Caco-2 (cell line): ENCODE results near the gene CMBL. TPM values are rescaled to one million over a fixed set of nuclear protein-coding genes. Genes with fewer than 3 reads are reported as not detected.

Experiments used
- BruUV-seq: library from RNA; stranded (reverse); fragments of 400-500 nt; replicated peaks from 2 replicates; lab custom pipeline; 2021; lab: Mats Ljungman, UMichigan
- CTCF ChIA-PET: fragments of 300-600 bp; sonication (Branson Sonifier 250); formaldehyde crosslinking; loops from one replicate; lab custom pipeline; 2022; ENCODE audit warnings: antibody characterized with exemption; lab: Charles Lee
- POLR2A ChIA-PET: fragments of 300-600 bp; sonication (Branson Sonifier 250); formaldehyde crosslinking; loops from one replicate; lab custom pipeline; 2022; ENCODE audit warnings: antibody characterized with exemption; lab: Charles Lee
- DNase-seq, 2 experiments: peaks; one replicate each; pipeline versions ENCODE4 v3.0.0 to v3.0.0-alpha.2; 2020 to 2022
- H3K27me3 ChIP-seq: replicated peaks from 2 replicates; pipeline ENCODE4 v1.6.0; 2011; ENCODE audit warnings: low read length; ENCODE audit not compliant: control insufficient read depth, insufficient read depth
- H3K36me3 ChIP-seq: 2 replicates; pipeline ENCODE4 v1.5.1; 2011; ENCODE audit warnings: low read length; ENCODE audit not compliant: control insufficient read depth, insufficient read depth
- H3K4me1 ChIP-seq: fragments of 250-450 bp; sonication (Bioruptor Pico); 2 replicates; pipeline ENCODE4 v1.5.1; 2020; ENCODE audit warnings: mild to moderate bottlenecking
- H3K4me3 ChIP-seq: 2 replicates; pipeline ENCODE4 v1.5.1; 2011; ENCODE audit warnings: low read depth, mild to moderate bottlenecking, control low read depth, low read length
- H3K9me3 ChIP-seq: fragments of 250-450 bp; sonication (Bioruptor Pico); 2 replicates; pipeline ENCODE4 v1.5.1; 2020; ENCODE audit warnings: mild to moderate bottlenecking, moderate library complexity
- H3K27ac Mint-ChIP-seq: one replicate; pipeline ENCODE4 v1.8.0; 2022; ENCODE audit warnings: mixed read lengths; ENCODE audit not compliant: unreplicated experiment
- H3K27me3 Mint-ChIP-seq: one replicate; pipeline ENCODE4 v1.8.0; 2022; ENCODE audit warnings: mixed read lengths; ENCODE audit not compliant: insufficient read depth, unreplicated experiment
- H3K36me3 Mint-ChIP-seq: one replicate; pipeline ENCODE4 v1.8.0; 2022; ENCODE audit warnings: mild to moderate bottlenecking, mixed read lengths; ENCODE audit not compliant: insufficient read depth, unreplicated experiment
- H3K4me1 Mint-ChIP-seq: one replicate; pipeline ENCODE4 v1.8.0; 2022; ENCODE audit warnings: low read depth, mixed read lengths; ENCODE audit not compliant: unreplicated experiment
- H3K4me3 Mint-ChIP-seq: one replicate; pipeline ENCODE4 v1.8.0; 2022; ENCODE audit warnings: mild to moderate bottlenecking, moderate library complexity, mixed read lengths; ENCODE audit not compliant: unreplicated experiment
- H3K9me3 Mint-ChIP-seq: one replicate; pipeline ENCODE4 v1.8.0; 2022; ENCODE audit warnings: mixed read lengths; ENCODE audit not compliant: unreplicated experiment
- intact Hi-C: fragments of 100-400 bp; cut with micrococcal nuclease; formaldehyde crosslinking; loops from one replicate; pipeline ENCODE4 v1.10.0; 2022; ENCODE audit not compliant: unreplicated experiment
- total RNA-seq: library from RNA; stranded (reverse); gene quantifications from 2 replicates; pipeline ENCODE4 v1.2.3, GENCODE V29; 2022
- TF ChIP-seq, protein P1 (sequence below), 2 experiments: fragments of 200-600 bp in 1 of 2; IDR thresholded peaks; 1 replicate in 1 of 2; 2 replicates in 1 of 2; pipeline versions ENCODE4 v1.5.1 to v1.8.0; 2011 to 2022; ENCODE audit warnings: antibody characterized with exemption in 1 of 2, control low read depth in 1 of 2, inconsistent platforms in 1 of 2, low read depth in 1 of 2, low read length in 1 of 2, mild to moderate bottlenecking in 1 of 2, moderate library complexity in 1 of 2; ENCODE audit not compliant: insufficient read depth in 1 of 2, severe bottlenecking in 1 of 2, unreplicated experiment in 1 of 2

Gene CMBL
- total RNA-seq, 1 experiment from 2014 or later, result 18.4 TPM

DNA sequence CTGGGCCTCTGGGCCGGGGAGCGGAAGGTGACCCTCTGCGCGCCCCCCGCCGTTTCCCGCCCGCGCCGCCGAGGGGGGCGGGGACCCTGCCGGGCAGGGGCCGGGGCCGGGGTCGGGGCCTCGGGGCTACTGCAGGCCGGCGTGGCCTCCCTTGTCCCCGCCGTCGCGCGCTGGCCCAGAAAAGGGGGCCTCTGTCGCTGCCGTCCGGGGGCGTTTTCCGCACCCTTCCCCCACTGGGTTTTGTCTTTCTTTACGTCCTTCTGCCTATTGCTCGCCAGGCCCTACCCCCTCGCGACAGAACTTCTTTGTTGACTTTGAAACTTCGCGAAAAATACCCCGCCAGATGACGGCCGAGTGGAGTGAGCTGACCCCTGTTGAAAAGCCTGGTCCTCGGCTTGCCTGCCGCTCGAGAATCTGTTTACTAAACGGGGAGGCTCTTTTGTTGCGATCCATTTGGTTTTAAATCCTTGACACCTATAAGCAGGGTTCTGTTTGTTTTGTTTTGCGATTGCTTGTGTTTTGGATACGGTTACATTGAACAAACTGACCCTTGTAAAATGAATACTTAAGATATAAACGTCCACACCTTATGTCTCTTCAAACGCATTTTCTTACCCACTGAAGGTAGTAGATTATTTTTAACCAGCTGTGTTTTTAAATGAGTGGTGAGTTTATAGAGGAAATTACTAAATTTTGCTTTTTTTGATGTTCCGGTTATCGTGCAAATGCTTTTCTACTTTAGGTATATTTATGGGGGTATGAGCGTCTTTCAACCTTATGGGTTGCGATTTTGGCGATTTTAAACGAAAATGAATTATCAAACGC is 46.6 kb upstream of the CMBL start:
- H3K9me3 ChIP-seq, result no peaks in the 10 kb centered on the region
- Mint-ChIP-seq H3K36me3 (peaks cover 20% of the 10 kb centered on the region), H3K27me3 (no peaks in the 10 kb centered on the region), H3K27ac (peak overlapping the region; percentile 99), H3K4me1 (peaks cover 7% of the 10 kb centered on the region), H3K9me3 (no peaks in the 10 kb centered on the region), H3K4me3 (peak overlapping the region; percentile 97)
- ChIA-PET POLR2A (interaction anchor here (0.5 to 1.2 kb wide), 10 partner anchors 46 to 312 kb away, joined by 3 to 6 read pairs (median 3); partner anchors contain the start of genes ATPSCKMT and CCT5), CTCF (interaction anchor here (1.0 to 1.2 kb wide), 4 partner anchors 10 to 70 kb away, joined by 3 to 5 read pairs (median 4); no protein-coding TSS in a partner anchor)
- peak; percentile 66 to 68 for DNase-seq
- no peaks in the 10 kb centered on the region for H3K27me3 ChIP-seq
- peaks cover 7% of the 10 kb centered on the region; the same call in 1 of the 2 replicates for H3K4me1 ChIP-seq
- intact Hi-C loops, result loop anchor here (2.0 to 5.0 kb wide), 3 partner anchors 72 to 128 kb away; partner anchors contain the start of gene CCT5
- TF ChIP-seq, protein P1, sequence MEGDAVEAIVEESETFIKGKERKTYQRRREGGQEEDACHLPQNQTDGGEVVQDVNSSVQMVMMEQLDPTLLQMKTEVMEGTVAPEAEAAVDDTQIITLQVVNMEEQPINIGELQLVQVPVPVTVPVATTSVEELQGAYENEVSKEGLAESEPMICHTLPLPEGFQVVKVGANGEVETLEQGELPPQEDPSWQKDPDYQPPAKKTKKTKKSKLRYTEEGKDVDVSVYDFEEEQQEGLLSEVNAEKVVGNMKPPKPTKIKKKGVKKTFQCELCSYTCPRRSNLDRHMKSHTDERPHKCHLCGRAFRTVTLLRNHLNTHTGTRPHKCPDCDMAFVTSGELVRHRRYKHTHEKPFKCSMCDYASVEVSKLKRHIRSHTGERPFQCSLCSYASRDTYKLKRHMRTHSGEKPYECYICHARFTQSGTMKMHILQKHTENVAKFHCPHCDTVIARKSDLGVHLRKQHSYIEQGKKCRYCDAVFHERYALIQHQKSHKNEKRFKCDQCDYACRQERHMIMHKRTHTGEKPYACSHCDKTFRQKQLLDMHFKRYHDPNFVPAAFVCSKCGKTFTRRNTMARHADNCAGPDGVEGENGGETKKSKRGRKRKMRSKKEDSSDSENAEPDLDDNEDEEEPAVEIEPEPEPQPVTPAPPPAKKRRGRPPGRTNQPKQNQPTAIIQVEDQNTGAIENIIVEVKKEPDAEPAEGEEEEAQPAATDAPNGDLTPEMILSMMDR (IDR thresholded peaks at IDR 0.05; ENCODE audit: insufficient read depth in 1 of 2, low read depth in 1 of 2, low read length in 1 of 2, severe bottlenecking in 1 of 2, unreplicated experiment in 1 of 2), result no peak
- TSS peak; percentile 49 for BruUV-seq
- peak overlapping the region; percentile 78 for H3K4me3 ChIP-seq
- H3K36me3 ChIP-seq, result no peaks in the 10 kb centered on the region

DNA sequence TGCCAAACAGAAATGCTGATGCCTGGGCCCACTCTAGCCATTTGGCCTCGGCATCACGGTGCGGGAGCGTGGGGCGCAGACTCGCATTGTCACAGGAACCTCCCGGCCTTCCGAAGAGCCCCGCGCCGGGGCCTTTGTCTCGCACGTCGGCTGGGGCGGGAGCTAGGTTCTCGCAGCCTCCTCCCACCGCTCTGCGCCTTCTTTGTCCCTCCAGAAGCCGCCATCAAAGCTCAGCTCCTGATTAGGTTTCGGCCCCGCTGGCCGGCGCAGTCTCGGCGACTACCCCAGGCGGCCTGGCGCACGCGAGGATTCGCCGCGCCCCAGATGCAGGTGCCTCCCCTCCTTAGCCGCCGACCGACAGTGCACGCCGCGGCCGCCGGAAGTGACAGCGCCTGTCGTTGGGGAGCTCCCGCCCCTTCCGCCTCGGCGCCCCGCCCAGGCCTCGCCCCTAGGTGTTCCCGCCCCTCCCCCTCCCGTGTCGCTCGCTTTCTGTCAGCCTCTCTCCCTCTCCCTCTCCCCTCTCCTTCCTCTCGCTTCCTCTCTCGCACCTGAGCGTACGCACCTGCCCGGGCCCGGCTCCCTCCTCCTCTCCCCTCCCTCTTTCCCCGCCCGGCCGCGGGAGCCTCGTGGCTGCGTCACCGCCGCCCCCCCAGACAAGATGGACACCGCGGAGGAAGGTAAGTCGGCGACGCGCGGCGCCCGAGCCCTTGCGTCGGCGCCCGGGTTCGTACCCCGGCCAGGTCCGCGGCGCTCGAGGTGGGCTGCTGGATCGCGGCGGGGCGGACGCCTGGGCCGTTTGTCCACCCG is 45.7 kb upstream of the CMBL start, which contains the start of gene MARCHF6:
Gene MARCHF6 (plus strand): TSS at position 455 of the 807 bp plus-strand sequence. CDS start 204 bp downstream, at position 659.
- intact Hi-C loops, result loop anchor here (1.0 to 5.0 kb wide), 5 partner anchors 19 to 129 kb away; partner anchors contain the start of gene CCT5
- POLR2A ChIA-PET, result interaction anchor here (0.5 to 1.2 kb wide), 13 partner anchors 39 to 313 kb away, joined by 3 to 6 read pairs (median 3); partner anchors contain the start of genes ATPSCKMT and CCT5
- H3K9me3 ChIP-seq, result no peaks in the 10 kb centered on the region
- no peaks in the 10 kb centered on the region for H3K27me3 Mint-ChIP-seq
- H3K4me3 ChIP-seq, result peak within 1 kb of the TSS; percentile 78
- peak within 1 kb of the TSS; percentile 99 for H3K27ac Mint-ChIP-seq
- no peaks in the 10 kb centered on the region for H3K36me3 ChIP-seq
- BruUV-seq, result no TSS peak
- peak within 1 kb of the TSS; percentile 97 for H3K4me3 Mint-ChIP-seq
- peaks cover 7% of the 10 kb centered on the region; the same call in 1 of the 2 replicates for H3K4me1 ChIP-seq
- TF ChIP-seq, protein P1 (IDR thresholded peaks at IDR 0.05; ENCODE audit: insufficient read depth in 1 of 2, low read depth in 1 of 2, low read length in 1 of 2, severe bottlenecking in 1 of 2, unreplicated experiment in 1 of 2), result no peak
- H3K36me3 Mint-ChIP-seq, result peaks cover 20% of the 10 kb centered on the region
- peak; percentile 96 to 98 for DNase-seq
- H3K27me3 ChIP-seq, result no peaks in the 10 kb centered on the region
- CTCF ChIA-PET, result interaction anchor here (0.9 to 1.2 kb wide), 5 partner anchors 11 to 69 kb away, joined by 3 to 5 read pairs (median 4); no protein-coding TSS in a partner anchor
- no peaks in the 10 kb centered on the region for H3K9me3 Mint-ChIP-seq
- H3K4me1 Mint-ChIP-seq, result peaks cover 7% of the 10 kb centered on the region
